ENCODE measurements around the gene CDH22.

The CDH22 gene

DNA sequence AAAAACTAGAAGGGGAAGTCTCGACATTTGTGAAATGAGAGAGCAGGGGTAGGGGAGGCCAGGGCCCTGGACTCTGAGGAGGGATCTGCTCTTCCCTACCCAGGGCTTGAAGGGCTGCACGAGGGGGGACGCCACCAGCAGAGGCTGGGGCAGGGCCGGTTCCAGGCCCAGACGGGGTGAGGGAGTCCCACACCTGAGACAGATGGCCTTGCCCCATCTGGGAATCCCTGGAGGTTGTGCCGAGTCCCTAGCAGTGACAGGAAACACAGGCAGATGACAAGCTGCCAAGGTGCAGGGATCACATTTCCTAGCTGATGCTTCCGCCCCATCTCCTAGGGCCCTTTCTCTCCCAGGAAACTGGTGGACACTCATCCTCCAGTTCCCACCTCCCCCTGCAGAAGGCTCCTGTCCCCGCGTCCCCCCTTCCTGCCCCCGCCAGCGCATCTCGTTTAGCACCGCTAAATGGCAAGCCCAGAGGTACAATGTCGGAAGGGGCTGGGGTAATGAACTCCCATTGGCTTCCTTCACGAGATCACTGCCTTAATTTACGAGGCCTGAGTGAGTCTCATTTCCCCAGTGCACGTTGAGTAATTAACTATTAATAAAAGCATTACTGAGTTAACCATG, 35.2 kb upstream of the CDH22 start:
- DNase-seq, result no peak

DNA sequence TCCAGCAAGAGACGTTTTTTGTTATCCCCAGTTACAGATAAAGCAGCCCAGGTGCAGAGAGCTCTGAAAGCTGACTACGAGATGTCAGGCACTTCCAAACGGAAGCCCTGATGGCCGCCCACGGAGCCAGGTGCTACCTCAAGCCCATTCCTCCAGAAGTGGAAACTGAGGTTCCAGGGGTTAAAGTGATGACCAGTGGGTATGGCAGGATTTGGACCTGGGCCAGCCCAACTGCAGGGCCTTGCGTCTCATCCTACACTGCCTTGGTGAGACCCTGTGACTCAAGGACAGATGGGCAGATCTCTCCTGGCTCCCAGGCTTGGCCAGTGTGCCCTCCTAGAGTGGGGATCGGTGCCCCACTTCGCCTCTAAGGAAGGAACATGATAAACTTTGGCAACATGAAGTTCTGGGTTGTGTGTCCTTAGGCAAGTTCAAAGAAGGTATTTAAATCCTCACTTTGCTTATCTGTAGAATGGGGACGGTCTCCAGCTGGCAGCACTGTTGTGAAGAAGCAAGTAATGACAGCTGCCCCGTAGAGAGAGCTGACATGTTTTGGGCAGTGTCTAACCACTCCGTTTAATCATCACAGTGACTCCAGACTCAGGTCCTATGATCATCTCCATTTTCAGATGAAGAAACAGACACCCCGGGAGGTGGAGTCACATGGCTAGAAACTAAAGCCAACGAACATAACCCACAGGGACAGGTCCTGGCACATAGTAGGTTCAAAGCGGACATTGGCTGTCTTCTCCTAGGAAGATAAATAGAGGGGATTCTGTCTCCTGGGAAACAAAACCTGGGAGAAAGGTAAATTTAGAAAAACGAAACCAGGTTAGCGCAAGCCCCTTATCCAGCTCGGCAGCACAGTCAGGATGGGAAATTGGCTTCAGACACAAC, 34.4 kb upstream of the CDH22 start:
- DNase-seq, result no peak

DNA sequence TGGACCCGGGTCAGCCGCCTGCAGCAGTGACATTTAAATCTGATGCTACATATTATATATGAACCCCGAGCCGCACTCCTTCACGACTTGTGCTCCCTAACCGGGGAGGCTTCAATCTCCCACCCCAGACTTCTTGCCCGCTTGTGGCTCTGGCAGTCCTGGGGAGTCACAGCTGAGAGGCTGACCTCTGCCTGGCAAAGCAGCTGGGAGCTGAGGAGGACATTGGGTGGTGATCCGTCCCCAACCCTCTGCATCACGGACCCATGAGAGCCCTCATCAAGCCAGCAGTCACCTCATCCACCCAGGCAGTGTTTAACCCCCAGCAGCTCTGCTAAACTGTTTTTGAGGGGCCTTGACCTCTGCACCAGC, 33.7 kb upstream of the CDH22 start:
- no peak for DNase-seq

DNA sequence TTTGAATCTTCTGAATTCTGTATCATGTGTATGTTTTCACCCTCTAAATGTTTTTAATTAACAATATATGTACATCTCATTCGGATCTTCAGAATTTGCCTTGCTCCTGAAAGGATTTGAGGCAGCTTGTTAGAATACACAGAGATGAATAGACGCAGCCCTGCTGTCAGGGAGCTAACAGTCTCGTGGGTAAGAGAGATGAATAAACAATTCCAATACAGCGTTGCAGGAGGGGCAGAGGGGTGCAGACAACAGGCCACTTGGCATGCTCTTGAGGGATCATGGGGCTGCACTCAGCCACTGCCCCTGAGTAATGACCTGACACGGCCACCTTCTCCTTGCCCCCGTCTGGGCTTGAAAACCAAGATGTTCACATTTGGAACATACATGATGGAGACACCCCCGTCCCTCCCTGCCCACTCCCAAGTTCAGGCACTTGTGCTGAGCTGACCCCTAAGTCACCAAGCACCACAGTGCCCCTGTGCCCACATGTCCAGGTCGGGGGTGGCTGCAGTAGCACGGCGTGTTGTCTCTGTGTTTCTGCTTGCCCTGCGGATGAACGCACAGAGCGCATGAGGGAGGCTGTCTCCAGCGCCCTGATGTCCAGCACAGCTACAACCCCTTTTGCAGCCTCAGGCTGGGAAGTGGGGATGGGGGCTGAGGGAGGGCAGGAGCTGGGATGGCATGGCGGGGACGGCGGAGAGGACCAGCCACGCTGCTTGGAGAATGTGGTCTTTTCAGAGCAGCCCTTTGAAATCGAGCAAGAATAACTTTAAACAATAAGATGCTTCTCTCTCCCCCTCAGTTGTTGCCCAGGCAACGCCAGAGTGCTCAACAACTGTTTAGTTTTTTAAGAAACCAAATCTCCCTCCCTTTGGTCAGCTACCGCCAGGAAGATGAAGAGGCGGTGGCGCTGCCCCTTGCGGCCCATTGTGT, 33.0 kb upstream of the CDH22 start:
- DNase-seq, result no peak

DNA sequence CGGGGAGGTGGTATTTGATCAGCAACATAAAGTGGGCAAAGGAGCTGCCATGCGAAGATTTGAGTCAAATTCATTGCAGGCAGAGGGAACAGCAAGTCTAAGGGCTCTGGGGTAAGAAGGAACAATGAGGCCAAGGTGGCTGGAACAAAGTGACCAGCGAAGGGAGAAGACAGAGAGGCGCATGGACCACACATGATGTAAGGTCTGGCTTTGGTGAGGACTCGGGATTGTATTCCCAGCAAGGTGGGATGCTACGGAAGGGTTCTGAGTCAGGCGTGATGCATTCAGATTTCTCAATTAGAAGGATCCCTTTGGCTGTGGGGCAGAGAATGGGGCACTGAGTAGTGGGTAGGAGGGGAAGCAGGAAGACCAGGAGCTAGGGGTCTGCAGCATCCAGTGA, 30.7 kb upstream of the CDH22 start:
- DNase-seq, result no peak

DNA sequence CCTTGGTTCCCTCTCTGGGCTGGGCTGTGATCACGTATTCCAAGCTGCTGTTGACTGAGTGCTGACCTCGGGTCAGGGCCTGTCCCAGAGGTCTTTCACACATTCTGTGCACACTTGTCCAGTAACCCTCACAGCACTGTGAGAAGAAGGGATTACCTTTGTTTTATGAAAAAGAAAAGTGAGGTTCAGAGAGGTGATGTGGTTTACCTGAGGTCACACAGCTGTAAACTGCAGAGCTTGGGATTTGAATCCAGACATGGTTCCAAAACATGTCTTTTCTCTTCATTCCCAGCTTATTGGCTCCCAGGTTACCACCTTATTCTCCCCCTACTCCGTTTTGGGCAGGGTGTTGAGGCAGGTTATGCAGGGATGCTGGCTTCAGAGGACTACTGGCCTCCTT, 28.4 kb upstream of the CDH22 start:
- DNase-seq, result no peak

DNA sequence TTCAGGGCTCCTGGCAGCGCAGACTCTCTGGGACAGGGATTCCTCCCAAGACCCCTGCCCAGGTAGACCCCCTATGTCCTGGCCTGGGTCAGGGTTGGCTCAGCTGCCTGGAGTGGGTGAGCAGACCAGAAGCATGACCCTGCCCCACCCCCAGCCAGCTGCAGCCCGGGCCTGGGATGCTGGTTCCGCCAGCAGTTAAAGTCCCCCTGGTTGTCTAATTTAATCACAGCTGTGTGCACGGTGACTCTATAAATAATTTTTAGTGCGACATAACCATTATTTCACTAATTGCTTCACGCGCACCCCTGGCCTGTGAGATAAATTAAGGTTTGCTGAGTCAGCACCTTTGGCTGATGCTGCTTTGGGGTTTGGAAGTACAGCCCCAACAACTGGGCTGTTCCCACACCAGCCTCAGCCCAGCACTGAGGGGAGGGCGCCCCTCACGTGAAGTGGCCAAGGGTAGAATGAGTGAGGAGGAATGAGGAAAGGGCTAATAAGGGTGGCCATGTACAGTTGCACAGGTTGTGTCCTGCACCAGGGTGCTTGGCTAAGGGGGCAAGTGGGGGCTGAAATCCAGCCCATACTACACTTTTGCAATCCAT, 26.1 kb upstream of the CDH22 start:
- DNase-seq, result no peak

DNA sequence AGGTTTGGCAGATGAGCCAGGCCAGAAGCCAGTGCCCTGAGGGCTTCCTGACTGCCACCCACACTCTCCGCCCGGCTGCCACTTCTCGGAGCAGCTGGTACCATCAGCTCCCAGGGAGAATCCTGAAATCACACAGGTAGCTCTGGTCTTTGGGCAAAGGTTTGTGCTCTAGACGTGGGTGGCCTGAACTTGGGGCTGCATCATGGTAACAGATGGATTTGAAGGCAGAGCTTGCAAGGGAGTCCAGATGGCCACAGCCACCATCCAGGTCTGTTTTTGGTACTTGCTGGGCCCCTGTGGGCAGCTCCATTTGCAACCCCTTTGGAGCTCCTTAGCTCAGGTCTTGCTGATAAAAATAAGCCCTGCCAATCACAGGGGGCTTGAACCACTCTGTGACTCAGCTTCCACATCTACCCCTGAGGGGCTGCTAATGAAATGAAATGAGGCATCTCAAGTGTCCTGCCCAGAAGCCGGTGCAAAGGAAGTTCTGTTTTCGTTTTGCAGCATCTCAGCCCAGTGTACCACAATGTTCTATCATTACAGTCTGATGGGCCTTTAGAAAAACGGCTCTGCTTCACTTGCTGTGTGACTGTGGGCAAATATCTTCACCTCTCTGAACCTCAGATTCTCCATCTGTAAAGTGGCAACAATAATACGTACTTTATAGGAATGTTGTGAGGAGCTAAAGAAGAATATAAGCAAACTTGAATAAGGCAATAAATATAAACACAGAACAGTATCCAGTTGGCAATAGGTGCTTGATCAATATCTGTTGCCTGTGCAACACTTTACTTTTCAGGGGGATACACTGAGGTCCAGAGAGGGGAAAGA, 25.1 kb upstream of the CDH22 start:
- DNase-seq, result no peak

DNA sequence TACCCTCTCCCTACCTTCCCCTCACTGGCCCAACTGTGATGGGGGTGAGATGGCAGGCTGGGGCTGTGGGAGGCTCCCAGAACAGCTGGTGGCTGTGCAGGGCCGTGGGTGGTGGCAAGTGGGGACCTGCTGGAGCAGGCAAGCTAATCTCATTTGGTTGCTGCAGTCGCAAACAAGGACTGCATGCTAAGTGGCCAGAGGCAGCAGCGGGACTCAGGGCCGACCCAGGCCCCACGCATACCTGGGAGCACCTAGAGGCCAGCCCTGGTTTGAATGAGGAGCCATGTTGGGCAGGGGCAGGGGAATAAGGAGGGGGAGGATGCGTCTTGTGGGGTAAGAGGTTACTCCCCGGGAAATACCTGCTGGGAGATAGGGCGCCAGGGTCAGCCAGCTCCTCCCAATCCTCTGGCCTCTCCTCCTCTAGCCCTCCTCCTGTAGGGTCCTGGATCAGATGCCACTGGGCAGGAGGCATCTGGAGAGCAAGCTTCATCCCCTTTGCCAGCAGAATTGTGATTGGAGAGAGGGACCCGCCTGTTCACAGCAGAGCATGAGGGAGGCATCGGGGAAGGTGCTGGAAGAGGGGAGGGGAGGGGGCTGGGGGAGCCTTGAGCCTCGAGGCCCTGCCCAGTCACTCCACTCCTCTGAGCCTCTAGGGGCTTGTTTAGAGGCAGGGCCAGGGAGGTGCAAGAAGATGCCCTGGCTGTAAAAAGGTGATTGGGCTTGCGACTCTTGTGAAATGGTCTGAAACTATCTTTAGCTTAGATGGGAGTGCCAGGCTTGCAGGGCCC, 24.3 kb upstream of the CDH22 start:
- no peak for DNase-seq

DNA sequence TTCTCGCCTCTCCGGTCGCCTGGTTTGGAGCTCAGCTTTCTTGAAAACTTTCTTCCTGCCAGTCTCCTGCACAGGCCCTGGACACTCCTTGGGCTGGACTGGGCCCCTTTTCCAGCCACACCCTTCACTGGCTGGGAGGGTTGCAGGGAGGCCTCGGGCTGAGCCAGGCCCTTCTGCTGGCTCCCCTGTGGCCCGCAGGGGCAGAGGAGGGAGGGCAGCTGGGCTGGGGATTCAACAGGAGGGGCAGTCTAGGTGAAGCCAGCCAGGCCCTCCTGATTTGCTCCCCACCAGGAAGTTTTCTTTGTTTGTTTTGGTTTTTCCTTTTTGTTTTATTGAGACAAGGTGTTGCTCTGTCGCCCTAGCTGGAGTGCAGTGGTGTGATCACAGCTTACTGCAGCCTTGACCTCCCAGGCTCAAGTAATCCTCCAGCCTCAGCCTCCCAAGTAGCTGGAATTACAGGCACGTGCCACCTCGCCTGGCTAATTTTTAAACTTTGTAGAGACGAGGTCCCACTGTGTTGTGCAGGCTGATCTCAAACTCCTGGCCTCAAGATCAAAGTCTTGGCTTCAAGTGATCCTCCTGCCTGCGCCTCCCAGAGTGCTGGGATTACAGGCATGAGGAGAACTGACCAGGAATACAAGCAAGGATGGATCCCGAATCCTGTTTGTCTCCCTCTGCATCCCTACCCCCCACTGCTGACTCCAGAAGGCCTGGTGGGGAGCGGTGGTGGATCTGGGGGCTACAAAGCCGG, 23.5 kb upstream of the CDH22 start:
- no peak for DNase-seq

DNA sequence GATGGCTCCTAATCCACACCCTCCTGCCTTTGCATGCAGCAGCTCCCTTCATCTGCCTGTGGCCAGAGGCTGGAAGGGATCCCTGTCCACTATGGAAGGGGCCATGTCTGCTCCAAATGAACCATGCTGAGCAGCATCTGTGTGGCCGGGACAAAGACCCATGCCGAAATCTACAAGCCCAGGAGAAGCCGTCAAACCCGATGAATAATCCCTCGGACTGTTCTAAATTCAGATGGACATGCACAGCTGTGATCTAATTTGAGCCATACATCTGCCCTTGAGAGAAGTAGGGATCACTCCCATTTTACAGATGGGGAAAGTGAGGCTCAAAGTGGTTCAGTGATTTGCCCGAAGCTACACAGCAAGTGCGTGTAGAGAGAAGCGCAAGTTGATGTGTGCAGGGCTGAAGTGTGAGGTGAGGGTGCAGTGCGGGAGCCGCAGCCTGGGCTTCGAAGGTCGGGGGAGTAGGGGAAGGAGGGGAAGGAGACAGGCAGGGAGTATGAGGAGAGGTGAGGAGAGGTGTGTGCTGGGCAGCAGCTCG, 22.6 kb upstream of the CDH22 start:
- DNase-seq, result no peak

DNA sequence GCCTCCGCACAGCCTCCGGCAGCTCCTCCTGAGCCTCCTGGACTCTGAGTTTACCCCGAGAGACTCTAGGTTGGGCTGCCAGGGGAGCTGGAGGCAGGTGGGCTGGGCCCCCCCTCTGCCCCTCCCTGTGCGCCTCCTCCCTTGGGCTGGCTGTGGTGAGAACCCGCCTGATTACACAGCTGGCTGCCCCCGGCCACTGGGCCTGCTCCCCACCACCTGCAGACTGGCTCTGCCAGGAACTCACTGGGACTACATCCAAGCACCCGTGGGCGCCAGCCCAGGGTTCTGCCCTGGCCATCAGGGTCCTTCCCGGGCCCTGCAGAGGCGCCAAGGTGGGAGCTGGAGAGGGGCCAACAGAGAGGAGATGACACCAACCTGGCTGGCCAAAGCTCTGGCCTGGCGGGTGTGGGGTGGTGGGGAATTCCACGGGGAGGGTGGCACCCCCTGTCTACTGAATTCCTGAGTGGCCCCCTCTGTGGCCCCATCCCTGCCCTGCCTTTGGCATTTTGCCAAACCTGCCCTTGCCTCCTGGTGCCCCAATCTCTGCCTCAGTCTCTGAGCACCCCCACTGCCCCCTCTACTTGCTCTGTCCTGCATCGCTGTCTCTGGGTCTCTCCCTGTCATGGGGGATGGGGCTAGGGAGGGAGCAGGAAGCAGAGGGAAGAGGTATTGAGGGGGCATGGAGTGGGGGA, 21.9 kb upstream of the CDH22 start:
- DNase-seq, result no peak

DNA sequence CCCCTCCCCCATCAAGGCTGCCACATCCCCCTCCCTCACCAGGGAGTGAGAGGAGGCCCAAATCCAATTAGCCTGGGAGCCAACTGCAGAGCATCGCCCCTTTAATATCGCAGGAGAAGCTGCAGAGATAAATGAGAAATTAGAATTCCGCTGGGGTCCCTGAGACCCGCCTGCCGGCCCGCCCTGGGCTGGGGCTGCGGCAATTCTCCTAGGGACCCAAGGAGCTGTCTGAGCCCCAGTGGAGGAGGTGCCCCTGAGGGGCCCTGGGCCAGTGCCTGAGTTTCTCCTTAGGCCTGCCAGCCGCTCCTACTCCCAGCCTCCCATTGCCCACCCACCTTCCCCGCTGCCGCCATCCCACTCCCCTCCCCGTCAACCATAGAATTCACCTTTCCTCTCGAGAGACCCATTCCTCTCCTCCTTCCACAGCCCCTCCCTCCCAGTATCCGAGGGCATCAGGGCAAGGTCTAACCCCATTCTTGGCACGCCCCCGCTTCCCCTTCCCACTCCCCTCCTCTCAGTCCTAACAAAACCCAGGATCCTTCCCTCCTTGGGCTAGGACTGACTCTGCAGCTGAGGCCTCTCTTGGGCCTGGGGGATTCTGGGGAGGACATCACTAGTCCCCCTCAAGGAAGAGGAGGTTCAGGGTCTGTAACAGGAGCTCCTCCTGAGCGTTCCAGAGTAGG, 20.0 kb upstream of the CDH22 start:
- no peak for DNase-seq

DNA sequence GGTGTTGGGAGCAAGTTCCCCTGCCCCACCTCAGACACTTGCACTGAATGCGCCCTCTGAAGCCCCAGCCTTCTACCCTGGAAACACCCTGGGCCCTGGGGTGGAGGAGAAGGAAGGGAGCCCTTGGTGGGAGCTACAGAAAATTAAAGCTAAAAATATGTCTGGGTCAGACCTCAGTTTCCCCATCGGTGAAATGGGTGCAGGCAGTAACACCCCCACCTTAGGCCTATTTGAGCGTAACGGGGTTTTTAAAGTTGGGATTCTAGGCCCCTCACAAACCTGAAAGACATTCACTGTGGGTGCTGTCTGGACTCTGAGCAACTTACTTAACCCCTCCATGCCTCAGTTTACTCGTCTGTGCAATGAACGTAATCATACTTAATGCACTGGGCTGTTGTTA, 19.3 kb upstream of the CDH22 start:
- DNase-seq, result no peak

DNA sequence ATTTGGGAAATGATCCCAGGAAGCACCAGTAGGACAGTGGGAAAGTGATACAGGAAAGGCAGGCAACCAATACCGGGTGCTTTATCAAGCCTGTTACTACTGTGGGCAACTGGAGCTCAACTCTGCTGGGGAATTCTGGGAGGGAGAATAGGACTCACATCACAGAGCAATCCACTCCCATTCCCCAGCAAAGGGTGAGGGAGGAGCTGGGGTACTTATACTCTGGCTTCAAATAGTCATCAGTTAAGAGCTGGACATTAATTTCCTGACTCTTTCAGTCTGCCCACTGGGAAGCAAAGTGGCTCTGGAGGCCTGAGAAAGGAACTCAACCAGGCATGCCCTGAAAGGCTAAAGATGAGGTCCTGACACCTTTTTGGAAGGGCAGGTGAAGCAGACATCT, 17.5 kb upstream of the CDH22 start:
- DNase-seq, result no peak

DNA sequence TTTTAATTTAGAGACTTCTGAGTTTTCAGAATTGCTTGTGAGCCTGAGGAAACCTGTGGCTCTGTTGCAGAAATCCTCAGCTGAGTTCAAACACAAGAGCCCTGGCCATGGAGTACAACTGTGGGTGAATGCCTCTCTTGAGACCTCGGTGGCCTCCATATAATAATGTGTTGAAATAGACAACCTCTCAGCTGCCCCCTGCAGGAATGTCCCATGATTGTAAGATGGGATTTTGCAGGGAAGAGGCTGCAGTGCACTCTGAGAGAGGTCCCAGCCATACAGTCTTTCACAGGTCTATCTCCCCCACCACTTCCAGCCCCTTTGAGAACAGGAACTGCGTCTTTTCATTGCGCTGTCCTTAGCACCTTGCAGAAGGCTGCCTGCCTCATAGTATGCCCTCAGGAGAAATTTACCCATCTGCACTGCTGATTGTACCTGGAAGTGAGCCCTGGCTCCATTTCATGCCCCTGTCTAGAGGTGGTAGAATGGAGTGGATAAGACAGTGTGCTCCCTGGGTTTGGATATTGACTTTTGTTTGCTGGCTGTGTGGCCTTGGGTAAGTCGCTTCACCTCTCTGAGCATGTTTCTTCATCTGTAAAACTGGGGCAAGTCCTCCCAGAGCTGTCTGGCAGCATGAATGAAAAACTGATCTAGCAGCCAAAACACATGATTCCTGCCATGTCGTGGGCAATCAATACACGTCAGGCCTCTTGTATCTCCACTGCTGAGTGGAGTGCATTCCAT, 16.8 kb upstream of the CDH22 start:
- no peak for DNase-seq

DNA sequence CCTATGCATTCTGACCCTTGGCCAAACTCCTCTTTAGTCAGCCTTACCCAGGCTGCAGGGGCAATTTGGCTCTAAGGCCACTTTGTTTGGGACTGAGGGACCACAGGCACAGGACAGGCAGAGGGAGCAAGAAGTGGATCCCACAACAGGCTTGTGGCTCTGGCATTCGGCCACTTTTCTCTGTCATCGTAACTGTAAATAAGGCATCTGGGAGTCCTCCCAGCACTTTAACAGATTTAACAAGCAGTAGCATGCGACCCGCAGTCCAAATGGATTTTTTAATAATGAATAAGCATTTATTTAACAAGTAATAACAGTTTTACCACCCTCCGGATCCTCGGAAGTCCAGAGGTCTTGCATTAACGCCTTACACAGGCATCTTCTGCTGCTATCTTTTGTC, 16.1 kb upstream of the CDH22 start:
- DNase-seq, result no peak

DNA sequence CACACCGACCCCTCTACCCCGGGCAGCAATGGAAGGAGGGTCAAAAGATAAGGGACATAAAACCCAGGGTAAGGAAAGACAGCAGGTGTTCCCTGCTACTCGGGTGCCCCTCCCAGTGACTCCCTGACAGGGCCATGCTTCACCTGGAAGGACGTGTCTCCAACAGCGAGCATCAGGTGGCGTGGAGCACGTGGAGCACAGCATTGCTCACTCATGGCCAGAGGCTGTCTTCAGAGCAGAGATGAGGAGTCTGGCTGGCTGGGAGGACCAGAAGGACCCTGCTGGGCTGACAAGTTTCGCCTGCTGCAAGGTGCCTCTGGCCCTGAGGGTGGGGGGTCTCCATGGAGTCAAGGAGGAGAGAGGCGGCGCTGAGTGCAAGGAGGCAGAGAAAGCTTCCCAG, 15.3 kb upstream of the CDH22 start:
- DNase-seq, result no peak
